ENCODE results near the gene GATC. TPM values are rescaled to one million over a fixed set of nuclear protein-coding genes. Genes with fewer than 3 reads are reported as not detected.

The GATC gene
- total RNA-seq, 2 experiments from 2014 or later = 27.3 to 32.3 TPM

GRCh38 chr12:120417917-120418580 is 28.2 kb upstream of the GATC start:
- Mint-ChIP-seq H3K4me3 (no peak overlapping the region), H3K4me1 (no peaks in the 10 kb centered on the region), H3K9me3 (no peaks in the 10 kb centered on the region), H3K27ac (no peak overlapping the region), H3K27me3 (no peaks in the 10 kb centered on the region), H3K36me3 (ENCODE audit: low read depth) (no peaks in the 10 kb centered on the region)
- ChIA-PET CTCF (interaction anchor here (0.6 kb wide), 1 partner anchor 279 kb away, joined by 3 read pairs; no protein-coding TSS in a partner anchor), POLR2A (no interaction called here)
- no peak for DNase-seq

GRCh38 chr12:120421701-120422100 is 24.5 kb upstream of the GATC start:
- no peak overlapping the region for H3K27ac Mint-ChIP-seq
- ChIA-PET CTCF (no interaction called here), POLR2A (no interaction called here)
- no peaks in the 10 kb centered on the region for H3K27me3 Mint-ChIP-seq
- H3K36me3 Mint-ChIP-seq (ENCODE audit: low read depth) = no peaks in the 10 kb centered on the region
- no peaks in the 10 kb centered on the region for H3K9me3 Mint-ChIP-seq
- no peak overlapping the region for H3K4me3 Mint-ChIP-seq
- no peak for DNase-seq
- no peaks in the 10 kb centered on the region for H3K4me1 Mint-ChIP-seq

GRCh38 chr12:120422892-120423456 is 23.3 kb upstream of the GATC start:
- DNase-seq = no peak
- H3K27me3 Mint-ChIP-seq = no peaks in the 10 kb centered on the region
- H3K4me1 Mint-ChIP-seq = no peaks in the 10 kb centered on the region
- H3K36me3 Mint-ChIP-seq (ENCODE audit: low read depth) = no peaks in the 10 kb centered on the region
- POLR2A ChIA-PET = no interaction called here
- CTCF ChIA-PET = no interaction called here
- H3K9me3 Mint-ChIP-seq = no peaks in the 10 kb centered on the region
- no peak overlapping the region for H3K27ac Mint-ChIP-seq
- H3K4me3 Mint-ChIP-seq = no peak overlapping the region

GRCh38 chr12:120425797-120426196 is 20.4 kb upstream of the GATC start:
- Mint-ChIP-seq H3K9me3 (no peaks in the 10 kb centered on the region), H3K4me1 (peaks cover 3% of the 10 kb centered on the region), H3K27me3 (peaks cover 2% of the 10 kb centered on the region), H3K27ac (no peak overlapping the region), H3K4me3 (no peak overlapping the region), H3K36me3 (ENCODE audit: low read depth) (no peaks in the 10 kb centered on the region)
- POLR2A ChIA-PET = no interaction called here
- CTCF ChIA-PET = no interaction called here
- DNase-seq = no peak

GRCh38 chr12:120428597-120429229 is 17.5 kb upstream of the GATC start:
- peaks cover 7% of the 10 kb centered on the region for H3K4me1 Mint-ChIP-seq
- no peak overlapping the region for H3K27ac Mint-ChIP-seq
- ChIA-PET POLR2A (interaction anchor here (0.5 to 0.6 kb wide), 2 partner anchors 110 to 203 kb away, joined by 3 read pairs; no protein-coding TSS in a partner anchor), CTCF (interaction anchor here (0.6 to 1.4 kb wide), 3 partner anchors 12 to 89 kb away, joined by 3 to 4 read pairs (median 4); no protein-coding TSS in a partner anchor)
- peaks cover 2% of the 10 kb centered on the region for H3K27me3 Mint-ChIP-seq
- DNase-seq = no peak
- no peaks in the 10 kb centered on the region for H3K9me3 Mint-ChIP-seq
- no peaks in the 10 kb centered on the region for H3K36me3 Mint-ChIP-seq (ENCODE audit: low read depth)
- no peak overlapping the region for H3K4me3 Mint-ChIP-seq

- Mint-ChIP-seq H3K9me3 (no peaks in the 10 kb centered on the region), H3K27me3 (peaks cover 2% of the 10 kb centered on the region), H3K36me3 (ENCODE audit: low read depth) (no peaks in the 10 kb centered on the region), H3K4me1 (peaks cover 7% of the 10 kb centered on the region), H3K4me3 (no peak overlapping the region), H3K27ac (no peak overlapping the region)
- DNase-seq = no peak
- ChIA-PET POLR2A (interaction anchor here (0.6 kb wide), 1 partner anchor 202 kb away, joined by 3 read pairs; no protein-coding TSS in a partner anchor), CTCF (interaction anchor here (0.9 to 1.4 kb wide), 7 partner anchors 13 to 137 kb away, joined by 3 to 4 read pairs (median 4); no protein-coding TSS in a partner anchor)
Measured at GRCh38 chr12:120429368-120429767, 16.9 kb upstream of the GATC start.

- Mint-ChIP-seq H3K4me1 (peaks cover 14% of the 10 kb centered on the region), H3K36me3 (ENCODE audit: low read depth) (no peaks in the 10 kb centered on the region), H3K27ac (no peak overlapping the region), H3K4me3 (no peak overlapping the region), H3K9me3 (no peaks in the 10 kb centered on the region), H3K27me3 (peaks cover 2% of the 10 kb centered on the region)
- DNase-seq = no peak
- CTCF ChIA-PET = interaction anchor here (0.6 to 1.0 kb wide), 2 partner anchors 131 to 731 kb away, joined by 3 read pairs; partner anchors contain the start of gene SIRT4
- POLR2A ChIA-PET = no interaction called here
Measured at GRCh38 chr12:120432772-120433525, 13.3 kb upstream of the GATC start.

GRCh38 chr12:120437735-120438494 is 8.3 kb upstream of the GATC start, which contains the start of gene COX6A1:
Gene COX6A1, plus strand, starts transcription at chr12:120438113. Its CDS starts 14 bp downstream, at chr12:120438127.
- peaks cover 31% of the 10 kb centered on the region for H3K4me1 Mint-ChIP-seq
- H3K27ac Mint-ChIP-seq = peak within 1 kb of the TSS; percentile 97
- no peaks in the 10 kb centered on the region for H3K9me3 Mint-ChIP-seq
- no peaks in the 10 kb centered on the region for H3K27me3 Mint-ChIP-seq
- peak within 1 kb of the TSS; percentile 98 for H3K4me3 Mint-ChIP-seq
- ChIA-PET CTCF (interaction anchor here (0.5 to 2.3 kb wide), 6 partner anchors 11 to 262 kb away, joined by 3 to 6 read pairs (median 3); partner anchors contain the start of gene SRSF9), POLR2A (interaction anchor here (0.6 kb wide), 1 partner anchor 77 kb away, joined by 3 read pairs; no protein-coding TSS in a partner anchor)
- peaks cover 19% of the 10 kb centered on the region for H3K36me3 Mint-ChIP-seq (ENCODE audit: low read depth)
- peak; percentile 99 for DNase-seq

GRCh38 chr12:120438495-120439198 is 7.6 kb upstream of the GATC start:
- Mint-ChIP-seq H3K27ac (peak overlapping the region; percentile 97), H3K4me3 (peak overlapping the region; percentile 98), H3K9me3 (no peaks in the 10 kb centered on the region), H3K36me3 (ENCODE audit: low read depth) (peaks cover 20% of the 10 kb centered on the region), H3K4me1 (peaks cover 29% of the 10 kb centered on the region), H3K27me3 (no peaks in the 10 kb centered on the region)
- no peak for DNase-seq
- POLR2A ChIA-PET = no interaction called here
- CTCF ChIA-PET = interaction anchor here (0.6 to 2.3 kb wide), 7 partner anchors 10 to 453 kb away, joined by 3 to 6 read pairs (median 3); partner anchors contain the start of gene SRSF9

- H3K27ac Mint-ChIP-seq = peak overlapping the region; percentile 33
- no peaks in the 10 kb centered on the region for H3K9me3 Mint-ChIP-seq
- H3K36me3 Mint-ChIP-seq (ENCODE audit: low read depth) = peaks cover 26% of the 10 kb centered on the region
- H3K4me1 Mint-ChIP-seq = peaks cover 39% of the 10 kb centered on the region
- H3K4me3 Mint-ChIP-seq = peak overlapping the region; percentile 38
- POLR2A ChIA-PET = no interaction called here
- H3K27me3 Mint-ChIP-seq = no peaks in the 10 kb centered on the region
- peak; percentile 83 for DNase-seq
- CTCF ChIA-PET = interaction anchor here (0.6 to 1.9 kb wide), 10 partner anchors 14 to 576 kb away, joined by 3 to 4 read pairs (median 3); partner anchors contain the start of genes RPLP0 and SRSF9
Measured at GRCh38 chr12:120439646-120440247, 6.5 kb upstream of the GATC start.

- Mint-ChIP-seq H3K36me3 (ENCODE audit: low read depth) (peaks cover 42% of the 10 kb centered on the region), H3K9me3 (no peaks in the 10 kb centered on the region), H3K4me3 (peak overlapping the region; percentile 99), H3K4me1 (peaks cover 52% of the 10 kb centered on the region), H3K27ac (peak overlapping the region; percentile 46), H3K27me3 (no peaks in the 10 kb centered on the region)
- CTCF ChIA-PET = interaction anchor here (1.0 to 2.7 kb wide), 3 partner anchors 12 to 25 kb away, joined by 3 to 7 read pairs (median 4); partner anchors contain the start of gene SRSF9
- POLR2A ChIA-PET = no interaction called here
- DNase-seq = no peak
Measured at GRCh38 chr12:120444676-120445075, 1.6 kb upstream of the GATC start.
